DMS153 treated with DMSO at 0.1 percent for 48 hours (cell line): ENCODE measurements around the gene ORC5.
"Not testable (repeated sequence)": the region's sequence is repeated elsewhere in the genome, so short reads cannot be mapped to it uniquely, and the experiment has no call there.

ENCODE experiments used
- DNase-seq: peaks from one replicate; lab custom pipeline; 2025; ENCODE audit not compliant: unreplicated experiment; lab: John Stamatoyannopoulos, UW

ORC5 gene

GRCh38 chr7:104196161-104196560 is 11.7 kb downstream of the ORC5 start:
- DNase-seq, result no peak

- no peak for DNase-seq
Measured at GRCh38 chr7:104192434-104192833, 15.4 kb downstream of the ORC5 start.

GRCh38 chr7:104185346-104185745 is 22.5 kb downstream of the ORC5 start:
- DNase-seq, result no peak

- no peak for DNase-seq
Measured at GRCh38 chr7:104179178-104179577, 28.6 kb downstream of the ORC5 start.

- not testable (repeated sequence) for DNase-seq
Measured at GRCh38 chr7:104177565-104178083, 30.2 kb downstream of the ORC5 start.

- no peak for DNase-seq
Measured at GRCh38 chr7:104176332-104176731, 31.5 kb downstream of the ORC5 start.

DNA sequence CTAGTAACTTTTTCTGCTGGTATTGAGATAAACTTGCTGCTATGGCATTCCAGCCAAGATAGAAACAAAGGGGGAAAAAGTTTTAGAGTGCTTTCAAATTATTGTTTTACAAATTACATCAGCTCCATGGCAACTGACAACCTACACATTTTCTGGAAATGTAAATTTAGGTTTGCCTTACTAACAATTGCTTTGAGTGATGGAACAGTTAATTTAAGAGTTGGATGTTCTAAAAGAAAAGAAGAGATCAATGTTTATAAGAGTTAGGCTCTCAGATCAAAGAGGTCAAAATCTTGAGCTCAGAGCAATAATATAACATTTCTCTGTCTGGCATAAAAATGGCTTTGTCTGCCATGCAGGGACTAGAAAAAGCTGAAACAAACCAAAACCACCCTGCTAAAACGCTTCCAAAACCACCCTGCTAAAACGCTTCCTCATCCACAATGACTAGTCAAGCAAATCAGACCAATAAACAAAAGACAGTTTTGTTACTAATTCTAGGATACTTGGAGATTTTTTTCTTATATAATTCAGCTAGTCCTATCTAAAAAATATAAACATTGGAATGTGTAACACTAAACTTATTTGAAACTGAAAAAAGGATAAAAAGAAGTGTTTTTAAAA is 32.3 kb downstream of the ORC5 start:
- DNase-seq, result no peak

- DNase-seq, result no peak
Measured at GRCh38 chr7:104174798-104175197, 33.0 kb downstream of the ORC5 start.

GRCh38 chr7:104162081-104162480 is 45.7 kb downstream of the ORC5 start:
- no peak for DNase-seq

GRCh38 chr7:104161244-104161643 is 46.6 kb downstream of the ORC5 start:
- DNase-seq, result no peak

GRCh38 chr7:104160375-104160774 is 47.4 kb downstream of the ORC5 start:
- DNase-seq, result no peak

- DNase-seq, result peak; percentile 34
Measured at GRCh38 chr7:104156842-104157277, 51.0 kb downstream of the ORC5 start.

GRCh38 chr7:104153287-104153686 is 54.5 kb downstream of the ORC5 start:
- no peak for DNase-seq

GRCh38 chr7:104152468-104152867 is 55.3 kb downstream of the ORC5 start:
- no peak for DNase-seq

DNA sequence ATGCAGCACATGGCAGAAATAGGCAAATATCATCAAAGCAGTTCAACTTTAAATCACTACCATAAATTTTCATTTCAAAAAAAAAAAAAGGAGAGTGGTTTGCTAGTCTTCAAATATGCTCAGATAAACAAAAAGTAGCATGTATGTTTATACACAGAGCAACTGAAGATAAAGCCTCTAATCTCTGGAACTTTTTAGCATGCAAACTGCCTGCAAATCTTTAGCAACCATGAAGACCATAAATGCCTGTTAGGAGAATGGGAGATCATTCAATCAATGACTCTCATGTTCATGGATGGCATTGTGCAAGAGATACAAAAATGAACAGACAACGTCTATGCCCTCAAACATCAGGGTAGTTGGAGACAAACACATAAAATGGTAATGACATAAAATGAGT is 57.3 kb downstream of the ORC5 start:
- DNase-seq, result no peak

GRCh38 chr7:104149822-104150221 is 58.0 kb downstream of the ORC5 start:
- no peak for DNase-seq

DNA sequence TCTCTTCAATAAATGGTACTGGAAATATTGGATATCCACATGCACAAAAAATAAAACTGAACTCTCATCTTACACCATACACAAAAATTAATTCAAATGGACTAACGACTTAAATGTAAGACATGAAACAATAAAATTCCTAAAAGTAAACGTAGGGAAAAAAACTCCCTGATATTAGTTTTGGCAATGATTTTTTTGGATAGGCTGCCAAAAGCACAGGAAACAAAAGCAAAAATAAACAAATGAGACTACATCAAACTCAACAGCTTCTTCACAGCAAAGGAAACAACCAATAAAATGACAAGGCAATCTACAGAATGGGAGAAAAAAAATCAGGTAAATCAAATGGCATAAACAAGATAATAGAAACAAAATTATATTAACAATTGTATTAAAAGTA is 65.7 kb downstream of the ORC5 start:
- no peak for DNase-seq

DNA sequence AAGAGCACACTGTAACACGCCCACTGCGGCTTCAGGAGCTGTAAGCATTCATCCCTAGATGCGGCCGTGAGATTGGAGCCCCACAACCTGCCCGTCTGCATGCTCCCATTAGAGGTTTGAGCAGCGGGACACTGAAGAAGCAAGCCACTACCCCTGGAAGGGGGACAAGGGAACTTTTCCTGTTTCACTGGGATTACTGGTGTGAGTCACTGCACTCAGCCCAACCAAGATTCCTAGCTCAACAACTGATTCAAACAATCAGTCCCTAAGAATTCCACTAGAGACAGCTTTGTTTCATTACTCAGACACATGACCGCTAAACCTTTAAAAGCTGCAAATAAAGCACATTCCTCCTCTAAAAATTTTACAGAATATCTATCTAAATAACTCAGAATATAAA is 69.8 kb downstream of the ORC5 start:
- no peak for DNase-seq

DNA sequence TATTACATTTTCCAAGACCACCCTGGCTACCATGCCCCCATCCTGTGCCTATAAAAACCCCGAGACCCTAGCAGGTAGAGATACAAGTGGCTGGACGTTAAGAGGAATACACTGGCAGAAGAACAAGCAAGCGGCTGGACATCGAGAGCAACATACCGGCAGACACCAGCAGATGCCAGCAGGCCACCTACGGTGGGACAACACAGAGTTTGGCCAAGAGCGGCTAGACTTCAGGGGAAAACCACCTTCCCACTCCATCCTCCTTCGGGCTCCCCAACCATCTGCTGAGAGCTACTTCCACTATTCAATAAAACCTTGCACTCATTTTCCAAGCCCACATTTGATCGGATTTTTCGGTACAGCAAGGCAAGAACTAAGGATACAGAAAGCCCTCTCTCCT is 70.3 kb downstream of the ORC5 start:
- DNase-seq, result no peak

DNA sequence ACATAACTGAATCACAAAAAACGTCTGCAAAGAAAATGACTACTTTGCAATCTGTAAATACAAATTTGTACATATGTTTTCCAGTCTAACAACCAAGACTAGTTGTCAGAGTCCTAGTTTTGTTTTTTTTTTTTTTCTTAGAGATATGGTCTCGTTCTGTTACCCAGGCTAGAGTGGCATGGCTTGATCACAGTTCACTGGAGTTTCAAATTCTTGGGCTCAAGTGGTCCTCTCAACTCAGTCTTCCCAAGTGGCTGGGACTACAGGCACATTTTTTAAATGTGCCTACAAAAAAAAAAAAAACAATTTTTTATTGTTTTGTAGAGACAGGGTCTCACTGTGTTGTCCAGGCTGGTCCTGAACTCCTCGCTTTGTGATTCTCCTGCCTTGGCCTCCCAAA is 70.8 kb downstream of the ORC5 start:
- no peak for DNase-seq

DNA sequence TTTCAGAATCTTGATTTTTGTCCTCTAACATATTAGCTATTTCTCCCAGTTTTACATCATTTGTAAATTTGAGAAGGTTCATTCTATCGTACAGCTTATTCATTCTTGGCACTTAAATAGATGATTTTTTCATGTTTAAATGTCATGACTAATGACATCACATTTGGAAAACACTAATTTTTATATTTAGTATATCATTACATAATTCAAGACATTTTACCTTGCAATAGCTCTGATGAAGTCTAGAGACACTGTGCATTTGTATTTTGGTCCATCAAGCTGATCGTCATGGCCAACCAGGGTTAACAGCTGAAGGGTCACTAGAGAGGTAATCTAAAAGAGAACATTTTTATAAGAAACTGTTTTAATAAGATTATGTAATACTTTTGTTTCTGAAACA is 71.3 kb downstream of the ORC5 start:
- no peak for DNase-seq

DNA sequence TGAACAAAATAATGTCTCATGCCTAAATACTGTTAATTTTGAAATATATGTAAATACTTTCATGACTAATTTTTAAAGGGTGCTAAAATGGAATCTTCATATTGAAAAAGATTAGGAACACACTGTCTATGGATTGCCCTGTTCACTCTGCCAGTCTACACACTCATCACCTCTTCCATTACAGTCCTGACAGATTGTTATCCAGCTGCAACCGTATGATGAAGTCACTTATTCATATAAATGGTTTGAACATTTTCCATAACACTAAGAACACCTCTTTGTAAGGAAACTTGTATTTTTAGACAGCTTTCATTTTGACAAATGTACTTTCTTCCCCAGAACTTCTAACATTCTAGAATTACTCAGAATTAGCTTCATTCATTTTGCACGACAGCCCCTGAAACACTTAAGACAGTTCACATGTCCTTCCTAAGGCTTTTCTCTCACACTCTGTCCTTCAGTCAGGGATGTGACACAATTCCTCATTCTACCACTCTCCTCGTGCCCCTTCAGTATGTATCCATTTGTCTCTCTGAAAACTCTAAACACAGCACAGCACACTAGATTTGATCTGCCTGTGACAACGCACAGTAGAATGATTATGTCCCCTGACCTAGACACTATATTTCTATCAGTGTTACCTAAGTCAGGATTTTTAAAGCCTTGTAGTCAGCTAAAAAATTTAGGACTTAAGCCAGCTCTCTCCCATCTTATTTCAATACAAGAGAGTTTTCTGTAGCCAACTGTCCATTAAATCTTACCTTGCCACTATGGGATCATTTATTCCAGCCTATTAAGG is 71.9 kb downstream of the ORC5 start:
- DNase-seq, result no peak
